ENCODE measurements around the gene FAM53B. TPM values are rescaled to one million over a fixed set of nuclear protein-coding genes. Genes with fewer than 3 reads are reported as not detected.
A peak's percentile ranks its signal among the peaks of the same experiment; 100 is the strongest.

Gene FAM53B
- total RNA-seq, 1 experiment from 2014 or later = 11.2 TPM

DNA sequence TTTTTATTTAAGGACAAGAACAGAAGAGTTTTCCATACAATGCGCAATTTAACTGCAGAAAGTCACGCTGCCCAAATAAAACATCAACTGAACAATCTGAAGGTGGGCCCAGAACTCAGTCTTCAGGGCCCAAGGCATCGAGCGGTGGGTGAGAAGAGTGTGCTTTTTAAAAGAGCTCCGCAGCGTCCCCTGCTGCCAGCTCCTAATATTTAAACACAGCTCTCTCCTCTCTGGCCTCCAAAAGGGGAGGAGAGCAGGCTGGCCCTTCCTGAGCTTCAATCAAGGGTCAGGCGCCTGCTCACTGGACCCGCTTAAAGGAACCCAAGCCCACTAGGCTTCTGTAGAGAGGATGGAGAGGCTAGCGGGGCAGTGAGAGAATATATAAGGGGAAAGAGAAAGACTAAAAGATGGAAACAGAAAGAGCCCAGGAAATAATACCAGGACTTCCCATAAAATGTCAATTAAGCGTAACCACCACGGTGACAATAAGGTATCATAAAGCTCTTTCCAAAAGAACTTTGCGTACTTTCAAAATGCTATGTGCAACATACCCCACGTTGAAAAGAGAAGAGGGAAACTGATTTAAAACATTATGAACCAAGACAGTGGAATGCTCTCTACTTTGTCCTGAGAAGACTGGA lies 2.8 kb downstream of the FAM53B start:
- H3K9me3 Mint-ChIP-seq (ENCODE audit: low read depth, unreplicated experiment) = no peaks in the 10 kb centered on the region
- H3K27me3 Mint-ChIP-seq (ENCODE audit: unreplicated experiment) = no peaks in the 10 kb centered on the region
- peaks cover 15% of the 10 kb centered on the region for H3K36me3 Mint-ChIP-seq (ENCODE audit: insufficient read depth, unreplicated experiment)
- no TSS peak for BruUV-seq (replicated peaks)
- TF ChIP-seq CTCF (IDR thresholded peaks at IDR 0.05; ENCODE audit: unreplicated experiment) = peak; percentile 73
- H3K4me1 Mint-ChIP-seq (ENCODE audit: low read depth, unreplicated experiment) = peaks cover 29% of the 10 kb centered on the region
- H3K27ac Mint-ChIP-seq (ENCODE audit: unreplicated experiment) = peak overlapping the region; percentile 26
- H3K4me3 Mint-ChIP-seq (ENCODE audit: low read depth, unreplicated experiment) = peak overlapping the region; percentile 51
- CTCF ChIA-PET = interaction anchor here (0.6 to 1.9 kb wide), 13 partner anchors 23 to 314 kb away, joined by 3 to 15 read pairs (median 4); partner anchors contain the start of gene EEF1AKMT2
- DNase-seq = peak; percentile 70
- intact Hi-C loops (cut with micrococcal nuclease; ENCODE audit: unreplicated experiment) = loop anchor here (1.0 to 10.0 kb wide), 4 partner anchors 34 to 211 kb away; no protein-coding TSS in a partner anchor

DNA sequence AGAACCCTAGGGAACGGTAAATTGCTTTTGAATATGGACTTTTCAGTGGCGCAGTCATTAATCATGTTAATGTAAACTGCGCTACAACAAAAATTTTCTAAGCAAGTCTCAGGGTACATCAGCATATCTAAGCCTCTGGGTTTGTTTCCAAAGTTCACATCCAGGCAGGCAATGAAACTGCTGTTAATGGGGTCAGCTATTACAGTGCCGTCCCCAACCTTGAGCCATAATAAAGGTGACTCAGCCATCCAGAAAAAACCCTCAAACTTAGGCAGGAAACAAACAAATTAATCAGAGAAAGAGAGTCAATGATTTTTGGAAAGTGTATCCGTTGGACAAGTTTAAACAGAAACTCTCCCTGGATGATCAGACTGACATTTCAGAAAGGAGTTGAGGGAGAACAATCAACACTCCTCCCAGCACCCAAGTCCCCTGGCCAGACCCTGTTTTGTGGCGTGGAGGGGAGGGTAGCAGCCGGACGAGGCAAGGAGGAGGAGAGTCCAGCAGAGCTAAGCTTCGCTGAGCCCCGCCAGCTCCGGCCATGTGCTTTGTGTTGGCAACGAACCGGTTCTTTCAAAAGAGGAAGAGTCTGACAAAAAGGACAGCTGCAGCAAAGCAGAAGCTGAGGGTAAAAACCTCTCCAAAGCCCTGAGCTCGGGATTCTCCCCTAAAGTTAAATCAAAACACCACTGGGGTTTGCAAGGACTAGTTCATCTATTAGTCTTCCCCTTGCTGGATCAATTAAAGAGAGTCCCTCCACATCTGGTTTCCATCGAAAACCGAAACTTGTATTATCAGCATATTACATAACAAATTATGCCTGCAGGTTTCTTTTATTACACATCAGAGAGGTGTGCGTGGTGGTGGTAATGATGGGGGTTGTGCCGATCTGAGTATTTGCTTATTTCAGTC lies 3.6 kb downstream of the FAM53B start:
- BruUV-seq (replicated peaks) = no TSS peak
- no peaks in the 10 kb centered on the region for H3K27me3 Mint-ChIP-seq (ENCODE audit: unreplicated experiment)
- no peaks in the 10 kb centered on the region for H3K9me3 Mint-ChIP-seq (ENCODE audit: low read depth, unreplicated experiment)
- no peak for DNase-seq
- peaks cover 15% of the 10 kb centered on the region for H3K36me3 Mint-ChIP-seq (ENCODE audit: insufficient read depth, unreplicated experiment)
- peaks cover 29% of the 10 kb centered on the region for H3K4me1 Mint-ChIP-seq (ENCODE audit: low read depth, unreplicated experiment)
- H3K27ac Mint-ChIP-seq (ENCODE audit: unreplicated experiment) = no peak overlapping the region
- CTCF ChIA-PET = interaction anchor here (0.5 to 1.9 kb wide), 13 partner anchors 22 to 313 kb away, joined by 3 to 15 read pairs (median 4); no protein-coding TSS in a partner anchor
- TF ChIP-seq CTCF (IDR thresholded peaks at IDR 0.05; ENCODE audit: unreplicated experiment) = no peak
- intact Hi-C loops (cut with micrococcal nuclease; ENCODE audit: unreplicated experiment) = loop anchor here (1.0 to 10.0 kb wide), 4 partner anchors 33 to 210 kb away; no protein-coding TSS in a partner anchor
- peak overlapping the region; percentile 51 for H3K4me3 Mint-ChIP-seq (ENCODE audit: low read depth, unreplicated experiment)

DNA sequence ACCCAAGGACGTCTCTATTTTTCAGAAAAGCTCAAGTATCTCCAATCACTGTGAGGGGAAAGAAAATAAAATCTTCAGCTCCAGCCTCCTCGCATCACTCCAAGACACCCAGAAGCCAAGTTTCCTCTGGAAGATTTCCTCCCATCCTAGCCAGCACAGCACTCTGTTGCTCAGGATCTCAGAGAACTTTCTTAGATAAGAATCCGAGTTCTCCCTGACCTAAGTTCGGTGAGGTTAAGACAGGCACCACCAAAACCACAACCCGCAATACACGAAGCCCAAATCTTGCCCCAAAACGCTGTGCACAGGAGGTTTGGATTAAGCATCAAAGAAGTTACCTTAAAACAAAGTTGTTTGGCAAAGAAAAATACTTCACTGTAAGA lies 4.2 kb downstream of the FAM53B start:
- CTCF ChIA-PET = interaction anchor here (0.5 to 1.9 kb wide), 2 partner anchors 21 to 163 kb away, joined by 5 to 15 read pairs; no protein-coding TSS in a partner anchor
- Mint-ChIP-seq H3K4me3 (ENCODE audit: low read depth, unreplicated experiment) (no peak overlapping the region), H3K4me1 (ENCODE audit: low read depth, unreplicated experiment) (peaks cover 29% of the 10 kb centered on the region), H3K9me3 (ENCODE audit: low read depth, unreplicated experiment) (no peaks in the 10 kb centered on the region), H3K27ac (ENCODE audit: unreplicated experiment) (no peak overlapping the region), H3K36me3 (ENCODE audit: insufficient read depth, unreplicated experiment) (peaks cover 15% of the 10 kb centered on the region), H3K27me3 (ENCODE audit: unreplicated experiment) (no peaks in the 10 kb centered on the region)
- intact Hi-C loops (cut with micrococcal nuclease; ENCODE audit: unreplicated experiment) = loop anchor here (2.0 to 10.0 kb wide), 3 partner anchors 33 to 209 kb away; no protein-coding TSS in a partner anchor
- no peak for DNase-seq
- no TSS peak for BruUV-seq (replicated peaks)
- no peak for TF ChIP-seq CTCF (IDR thresholded peaks at IDR 0.05; ENCODE audit: unreplicated experiment)

- Mint-ChIP-seq H3K4me1 (ENCODE audit: low read depth, unreplicated experiment) (peaks cover 29% of the 10 kb centered on the region), H3K4me3 (ENCODE audit: low read depth, unreplicated experiment) (no peak overlapping the region), H3K27ac (ENCODE audit: unreplicated experiment) (no peak overlapping the region), H3K36me3 (ENCODE audit: insufficient read depth, unreplicated experiment) (peaks cover 15% of the 10 kb centered on the region), H3K9me3 (ENCODE audit: low read depth, unreplicated experiment) (no peaks in the 10 kb centered on the region), H3K27me3 (ENCODE audit: unreplicated experiment) (no peaks in the 10 kb centered on the region)
- no peak for TF ChIP-seq CTCF (IDR thresholded peaks at IDR 0.05; ENCODE audit: unreplicated experiment)
- CTCF ChIA-PET = no interaction called here
- intact Hi-C loops (cut with micrococcal nuclease; ENCODE audit: unreplicated experiment) = no loop called here
- DNase-seq = no peak
- BruUV-seq (replicated peaks) = no TSS peak
These were observed 4.9 kb downstream of the FAM53B start for GRCh38 chr10:124739119-124739921.

Data from Calu3 (cell line).